ENCODE data around the gene LYPD5.

LYPD5 gene

DNA sequence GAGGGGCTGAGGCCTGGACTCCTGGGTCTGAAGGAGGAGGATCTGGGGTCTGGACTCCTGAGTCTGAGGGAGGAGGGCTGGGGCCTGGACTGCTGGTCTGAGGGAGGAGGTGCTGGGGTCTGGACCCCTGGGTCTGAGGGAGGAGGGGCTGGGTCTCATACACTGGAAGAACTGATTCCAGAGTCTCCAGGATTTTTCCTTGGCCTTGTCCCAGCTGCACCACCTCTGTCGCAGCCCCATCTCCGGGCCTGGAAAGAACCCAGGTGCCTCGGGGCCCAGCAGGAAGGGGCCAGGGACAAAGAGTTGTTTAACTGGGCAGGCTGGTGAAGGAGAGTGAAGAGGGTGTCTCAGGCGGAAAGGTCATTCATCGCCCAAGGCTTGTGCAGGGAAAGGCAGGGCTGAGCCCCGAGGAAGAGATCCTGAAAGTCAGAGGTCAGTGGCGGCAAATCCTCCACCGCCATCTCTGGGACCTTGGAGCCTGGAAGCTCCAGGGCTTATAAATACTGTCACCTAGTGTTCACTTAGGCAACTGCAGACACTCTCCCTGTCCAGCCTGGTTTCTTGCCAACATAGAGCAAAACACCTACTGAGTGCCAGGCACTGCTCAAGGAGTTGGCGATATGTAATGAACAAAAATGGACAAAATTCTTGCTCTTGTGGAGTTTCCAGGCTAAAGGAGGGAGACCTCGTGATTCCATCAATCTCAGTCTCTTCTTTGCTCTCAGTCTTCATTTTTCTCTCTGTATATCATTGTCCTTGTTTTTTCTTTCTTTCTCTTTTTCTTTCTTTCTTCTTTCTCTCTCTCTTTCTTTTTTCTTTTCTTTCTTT, 17.1 kb downstream of the LYPD5 start:
- H3K4me2 ChIP-seq (ENCODE audit: low read depth, low read length, poor library complexity, severe bottlenecking), result peak overlapping the region; percentile 96
- H3K79me2 ChIP-seq (ENCODE audit: insufficient read depth, low read length), result peaks cover 10% of the 10 kb centered on the region
- H3K27ac ChIP-seq (ENCODE audit: low read depth, low read length), result peak overlapping the region; percentile 97
- no peaks in the 10 kb centered on the region for H3K36me3 ChIP-seq (ENCODE audit: low read length)
- no peak overlapping the region for H3K4me3 ChIP-seq (ENCODE audit: insufficient read depth, low read length, poor library complexity, severe bottlenecking)
- no peaks in the 10 kb centered on the region for H3K9me3 ChIP-seq (ENCODE audit: insufficient read depth, low read length)
- no peaks in the 10 kb centered on the region for H4K20me1 ChIP-seq (ENCODE audit: low read depth, low read length)
- no peak for TF ChIP-seq EZH2phosphoT487 (conservative IDR thresholded peaks at IDR 0.05; ENCODE audit: low read length)
- TF ChIP-seq, protein P1, sequence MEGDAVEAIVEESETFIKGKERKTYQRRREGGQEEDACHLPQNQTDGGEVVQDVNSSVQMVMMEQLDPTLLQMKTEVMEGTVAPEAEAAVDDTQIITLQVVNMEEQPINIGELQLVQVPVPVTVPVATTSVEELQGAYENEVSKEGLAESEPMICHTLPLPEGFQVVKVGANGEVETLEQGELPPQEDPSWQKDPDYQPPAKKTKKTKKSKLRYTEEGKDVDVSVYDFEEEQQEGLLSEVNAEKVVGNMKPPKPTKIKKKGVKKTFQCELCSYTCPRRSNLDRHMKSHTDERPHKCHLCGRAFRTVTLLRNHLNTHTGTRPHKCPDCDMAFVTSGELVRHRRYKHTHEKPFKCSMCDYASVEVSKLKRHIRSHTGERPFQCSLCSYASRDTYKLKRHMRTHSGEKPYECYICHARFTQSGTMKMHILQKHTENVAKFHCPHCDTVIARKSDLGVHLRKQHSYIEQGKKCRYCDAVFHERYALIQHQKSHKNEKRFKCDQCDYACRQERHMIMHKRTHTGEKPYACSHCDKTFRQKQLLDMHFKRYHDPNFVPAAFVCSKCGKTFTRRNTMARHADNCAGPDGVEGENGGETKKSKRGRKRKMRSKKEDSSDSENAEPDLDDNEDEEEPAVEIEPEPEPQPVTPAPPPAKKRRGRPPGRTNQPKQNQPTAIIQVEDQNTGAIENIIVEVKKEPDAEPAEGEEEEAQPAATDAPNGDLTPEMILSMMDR (IDR thresholded peaks at IDR 0.05; ENCODE audit: insufficient read depth, low read length, poor library complexity, severe bottlenecking), result peak; percentile 90
- H3K27me3 ChIP-seq (ENCODE audit: low read length), result no peaks in the 10 kb centered on the region
- H3F3A ChIP-seq (ENCODE audit: insufficient read depth), result peaks cover 26% of the 10 kb centered on the region
- H2AFZ ChIP-seq (ENCODE audit: low read depth, low read length, severe bottlenecking), result peak overlapping the region; percentile 84
- H3K9me2 ChIP-seq (replicated peaks; ENCODE audit: insufficient read depth, low read length), result no peaks in the 10 kb centered on the region
- H3K9ac ChIP-seq (ENCODE audit: low read length), result peak overlapping the region; percentile 79

GRCh38 chr19:43784241-43784980, 17.8 kb downstream of the LYPD5 start:
- peaks cover 26% of the 10 kb centered on the region for H3F3A ChIP-seq (ENCODE audit: insufficient read depth)
- peak overlapping the region; percentile 79 for H3K9ac ChIP-seq (ENCODE audit: low read length)
- H3K27me3 ChIP-seq (ENCODE audit: low read length), result no peaks in the 10 kb centered on the region
- peak overlapping the region; percentile 96 for H3K4me2 ChIP-seq (ENCODE audit: low read depth, low read length, poor library complexity, severe bottlenecking)
- no peaks in the 10 kb centered on the region for H3K9me3 ChIP-seq (ENCODE audit: insufficient read depth, low read length)
- TF ChIP-seq, protein P1 (IDR thresholded peaks at IDR 0.05; ENCODE audit: insufficient read depth, low read length, poor library complexity, severe bottlenecking), result no peak
- TF ChIP-seq EZH2phosphoT487 (conservative IDR thresholded peaks at IDR 0.05; ENCODE audit: low read length), result no peak
- H4K20me1 ChIP-seq (ENCODE audit: low read depth, low read length), result no peaks in the 10 kb centered on the region
- peaks cover 18% of the 10 kb centered on the region for H3K79me2 ChIP-seq (ENCODE audit: insufficient read depth, low read length)
- H2AFZ ChIP-seq (ENCODE audit: low read depth, low read length, severe bottlenecking), result peak overlapping the region; percentile 34
- no peaks in the 10 kb centered on the region for H3K9me2 ChIP-seq (replicated peaks; ENCODE audit: insufficient read depth, low read length)
- H3K36me3 ChIP-seq (ENCODE audit: low read length), result no peaks in the 10 kb centered on the region
- H3K4me3 ChIP-seq (ENCODE audit: insufficient read depth, low read length, poor library complexity, severe bottlenecking), result peak overlapping the region; percentile 41
- H3K27ac ChIP-seq (ENCODE audit: low read depth, low read length), result peak overlapping the region; percentile 97

GRCh38 chr19:43783636-43784035, 18.6 kb downstream of the LYPD5 start:
- peak overlapping the region; percentile 96 for H3K4me2 ChIP-seq (ENCODE audit: low read depth, low read length, poor library complexity, severe bottlenecking)
- peak overlapping the region; percentile 41 for H3K4me3 ChIP-seq (ENCODE audit: insufficient read depth, low read length, poor library complexity, severe bottlenecking)
- H3K9me3 ChIP-seq (ENCODE audit: insufficient read depth, low read length), result no peaks in the 10 kb centered on the region
- H3K9ac ChIP-seq (ENCODE audit: low read length), result peak overlapping the region; percentile 79
- H2AFZ ChIP-seq (ENCODE audit: low read depth, low read length, severe bottlenecking), result peak overlapping the region; percentile 34
- H3K79me2 ChIP-seq (ENCODE audit: insufficient read depth, low read length), result peaks cover 26% of the 10 kb centered on the region
- no peaks in the 10 kb centered on the region for H3K9me2 ChIP-seq (replicated peaks; ENCODE audit: insufficient read depth, low read length)
- H3F3A ChIP-seq (ENCODE audit: insufficient read depth), result peaks cover 31% of the 10 kb centered on the region
- no peaks in the 10 kb centered on the region for H3K36me3 ChIP-seq (ENCODE audit: low read length)
- no peaks in the 10 kb centered on the region for H3K27me3 ChIP-seq (ENCODE audit: low read length)
- TF ChIP-seq EZH2phosphoT487 (conservative IDR thresholded peaks at IDR 0.05; ENCODE audit: low read length), result no peak
- TF ChIP-seq, protein P1 (IDR thresholded peaks at IDR 0.05; ENCODE audit: insufficient read depth, low read length, poor library complexity, severe bottlenecking), result no peak
- H3K27ac ChIP-seq (ENCODE audit: low read depth, low read length), result peak overlapping the region; percentile 97
- no peaks in the 10 kb centered on the region for H4K20me1 ChIP-seq (ENCODE audit: low read depth, low read length)
